Measurements from ENCODE around the gene DDX19B. TPM values are rescaled to one million over a fixed set of nuclear protein-coding genes. Genes with fewer than 3 reads are reported as not detected.

DDX19B gene
- total and polyA plus RNA-seq, 7 donors = 16.6 to 34.2 (median 23.4) TPM

GRCh38 chr16:70294385-70295025 is 4.5 kb upstream of the DDX19B start:
- H3K9me3 ChIP-seq = no peaks in the 10 kb centered on the region
- no peak overlapping the region for H3K4me3 ChIP-seq
- H3K36me3 ChIP-seq = no peaks in the 10 kb centered on the region
- WGBS, 2 donors = 95 to 96% methylated on average over 28 of the region's 28 CpGs
- intact Hi-C loops (cut with DNase I) = no loop called here
- H3K27me3 ChIP-seq = no peaks in the 10 kb centered on the region
- TF ChIP-seq CTCF (IDR thresholded peaks at IDR 0.05) (no peak), EP300 (IDR thresholded peaks at IDR 0.05) (no peak), POLR2AphosphoS5 (IDR thresholded peaks at IDR 0.05) (no peak), POLR2A (IDR thresholded peaks at IDR 0.05) (no peak)
- H3K4me1 ChIP-seq = peaks cover 0 to 9% (median 5%) of the 10 kb centered on the region in 4 donors
- DNase-seq = peak; percentile 42
- no peak overlapping the region for H3K27ac ChIP-seq

- Histone ChIP-seq H3K4me1 (peaks cover 0 to 19% (median 10%) of the 10 kb centered on the region in 4 donors), H3K27ac (no peak overlapping the region), H3K4me3 (no peak overlapping the region), H3K27me3 (no peaks in the 10 kb centered on the region), H3K9me3 (peaks cover 0 to under 1% (median 0%) of the 10 kb centered on the region in 4 donors), H3K36me3 (peaks cover 0 to under 1% (median 0%) of the 10 kb centered on the region in 4 donors)
- intact Hi-C loops (cut with DNase I) = no loop called here
- DNase-seq = no peak
- TF ChIP-seq CTCF (IDR thresholded peaks at IDR 0.05) (no peak), POLR2AphosphoS5 (IDR thresholded peaks at IDR 0.05) (no peak), EP300 (IDR thresholded peaks at IDR 0.05) (no peak), POLR2A (IDR thresholded peaks at IDR 0.05) (no peak)
Measured at GRCh38 chr16:70295634-70296033, 3.4 kb upstream of the DDX19B start.

GRCh38 chr16:70301121-70301520 is 2.1 kb downstream of the DDX19B start:
- no peak for DNase-seq
- peaks cover 0 to 3% (median 0%) of the 10 kb centered on the region in 4 donors for H3K9me3 ChIP-seq
- H3K4me3 ChIP-seq = no peak overlapping the region
- peaks cover 0 to 19% (median 13%) of the 10 kb centered on the region in 4 donors for H3K4me1 ChIP-seq
- 97 to 100% methylated on average over 1 of the region's 1 CpG for WGBS, 2 donors
- no peak for TF ChIP-seq POLR2AphosphoS5 (IDR thresholded peaks at IDR 0.05)
- TF ChIP-seq CTCF (IDR thresholded peaks at IDR 0.05) = no peak
- no peak for TF ChIP-seq EP300 (IDR thresholded peaks at IDR 0.05)
- no peak for TF ChIP-seq POLR2A (IDR thresholded peaks at IDR 0.05)
- H3K36me3 ChIP-seq = peaks cover 0 to 16% (median 0%) of the 10 kb centered on the region in 4 donors
- intact Hi-C loops (cut with DNase I) = no loop called here
- H3K27me3 ChIP-seq = no peaks in the 10 kb centered on the region
- H3K27ac ChIP-seq = no peak overlapping the region

- H3K27ac ChIP-seq = no peak overlapping the region
- DNase-seq = no peak
- intact Hi-C loops (cut with DNase I) = no loop called here
- WGBS, 2 donors = 28 to 53% methylated on average over 1 of the region's 1 CpG
- no peak overlapping the region for H3K4me3 ChIP-seq
- H3K9me3 ChIP-seq = peaks cover 0 to 3% (median 0%) of the 10 kb centered on the region in 4 donors
- peaks cover 0 to 19% (median 13%) of the 10 kb centered on the region in 4 donors for H3K4me1 ChIP-seq
- peaks cover 0 to 16% (median 0%) of the 10 kb centered on the region in 4 donors for H3K36me3 ChIP-seq
- TF ChIP-seq POLR2AphosphoS5 (IDR thresholded peaks at IDR 0.05) = no peak
- TF ChIP-seq CTCF (IDR thresholded peaks at IDR 0.05) = no peak
- TF ChIP-seq POLR2A (IDR thresholded peaks at IDR 0.05) = no peak
- no peak for TF ChIP-seq EP300 (IDR thresholded peaks at IDR 0.05)
- no peaks in the 10 kb centered on the region for H3K27me3 ChIP-seq
Measured at GRCh38 chr16:70302745-70303144, 3.8 kb downstream of the DDX19B start.

All from sigmoid colon (tissue), 7 donors.